ENCODE measurements around the gene TRAPPC4.
"Not testable (repeated sequence)": the region's sequence is repeated elsewhere in the genome, so short reads cannot be mapped to it uniquely, and the experiment has no call there.

Gene TRAPPC4, protein sequence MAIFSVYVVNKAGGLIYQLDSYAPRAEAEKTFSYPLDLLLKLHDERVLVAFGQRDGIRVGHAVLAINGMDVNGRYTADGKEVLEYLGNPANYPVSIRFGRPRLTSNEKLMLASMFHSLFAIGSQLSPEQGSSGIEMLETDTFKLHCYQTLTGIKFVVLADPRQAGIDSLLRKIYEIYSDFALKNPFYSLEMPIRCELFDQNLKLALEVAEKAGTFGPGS

DNA sequence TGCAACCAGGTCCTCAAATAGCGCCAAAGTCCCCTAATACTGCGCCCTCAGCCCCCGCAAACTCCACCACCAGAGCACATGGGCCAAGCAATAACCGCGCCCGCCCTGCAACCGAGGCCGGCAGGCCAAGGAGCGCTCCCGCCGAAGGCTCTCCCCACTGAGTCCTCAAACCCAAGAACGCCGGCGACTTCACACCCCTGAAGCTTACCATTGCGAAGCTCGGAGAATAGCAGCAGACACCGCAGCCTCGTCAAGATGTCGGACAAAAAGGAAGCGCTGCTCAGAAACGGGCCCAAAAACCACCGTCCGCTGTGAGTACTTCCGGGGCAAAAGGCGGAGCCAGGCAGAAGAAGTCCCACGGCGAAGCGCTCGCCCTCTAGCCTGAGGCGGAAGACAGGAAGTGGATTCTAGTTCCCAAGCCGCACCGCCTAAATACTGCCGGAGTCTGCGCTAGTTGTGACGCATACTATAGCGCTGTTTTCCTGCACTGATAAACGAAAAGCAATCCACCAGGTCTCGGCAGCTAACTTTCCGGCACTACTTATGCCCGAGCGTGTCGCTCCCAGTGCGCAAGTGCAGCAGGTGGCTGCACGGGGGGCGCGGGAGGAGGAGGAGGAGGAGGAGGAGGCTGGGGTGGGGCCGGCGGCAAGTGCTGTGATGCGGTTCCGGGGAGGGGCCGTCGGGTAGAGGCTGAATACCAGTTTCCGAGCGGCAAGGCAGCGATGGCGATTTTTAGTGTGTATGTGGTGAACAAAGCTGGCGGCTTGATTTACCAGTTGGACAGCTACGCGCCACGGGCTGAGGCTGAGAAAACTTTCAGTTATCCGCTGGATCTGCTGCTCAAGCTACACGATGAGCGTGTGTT is at the start of gene TRAPPC4, which contains the start of gene RPS25:
Gene TRAPPC4, plus strand, starts transcription at position 693 of the 865 bp plus-strand sequence. Its CDS starts 30 bp downstream, at position 723.
Gene RPS25, minus strand, starts transcription at position 270 of the 865 bp plus-strand sequence. Its CDS starts 59 bp downstream, at position 211.
- DNase-seq (ENCODE audit: extremely low spot score): peak; percentile 95
- ChIA-PET POLR2A (interaction anchor here (0.7 to 1.7 kb wide), 6 partner anchors 12 to 76 kb away, joined by 3 to 6 read pairs (median 4); no protein-coding TSS in a partner anchor), CTCF (interaction anchor here (1.0 to 2.1 kb wide), 4 partner anchors 10 to 20 kb away, joined by 3 to 6 read pairs (median 4); partner anchors contain the start of gene CENATAC)
- TF ChIP-seq, protein P1, sequence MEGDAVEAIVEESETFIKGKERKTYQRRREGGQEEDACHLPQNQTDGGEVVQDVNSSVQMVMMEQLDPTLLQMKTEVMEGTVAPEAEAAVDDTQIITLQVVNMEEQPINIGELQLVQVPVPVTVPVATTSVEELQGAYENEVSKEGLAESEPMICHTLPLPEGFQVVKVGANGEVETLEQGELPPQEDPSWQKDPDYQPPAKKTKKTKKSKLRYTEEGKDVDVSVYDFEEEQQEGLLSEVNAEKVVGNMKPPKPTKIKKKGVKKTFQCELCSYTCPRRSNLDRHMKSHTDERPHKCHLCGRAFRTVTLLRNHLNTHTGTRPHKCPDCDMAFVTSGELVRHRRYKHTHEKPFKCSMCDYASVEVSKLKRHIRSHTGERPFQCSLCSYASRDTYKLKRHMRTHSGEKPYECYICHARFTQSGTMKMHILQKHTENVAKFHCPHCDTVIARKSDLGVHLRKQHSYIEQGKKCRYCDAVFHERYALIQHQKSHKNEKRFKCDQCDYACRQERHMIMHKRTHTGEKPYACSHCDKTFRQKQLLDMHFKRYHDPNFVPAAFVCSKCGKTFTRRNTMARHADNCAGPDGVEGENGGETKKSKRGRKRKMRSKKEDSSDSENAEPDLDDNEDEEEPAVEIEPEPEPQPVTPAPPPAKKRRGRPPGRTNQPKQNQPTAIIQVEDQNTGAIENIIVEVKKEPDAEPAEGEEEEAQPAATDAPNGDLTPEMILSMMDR (IDR thresholded peaks at IDR 0.05; ENCODE audit: control extremely low read depth, extremely low read depth, low read depth, missing control alignments): no peak

DNA sequence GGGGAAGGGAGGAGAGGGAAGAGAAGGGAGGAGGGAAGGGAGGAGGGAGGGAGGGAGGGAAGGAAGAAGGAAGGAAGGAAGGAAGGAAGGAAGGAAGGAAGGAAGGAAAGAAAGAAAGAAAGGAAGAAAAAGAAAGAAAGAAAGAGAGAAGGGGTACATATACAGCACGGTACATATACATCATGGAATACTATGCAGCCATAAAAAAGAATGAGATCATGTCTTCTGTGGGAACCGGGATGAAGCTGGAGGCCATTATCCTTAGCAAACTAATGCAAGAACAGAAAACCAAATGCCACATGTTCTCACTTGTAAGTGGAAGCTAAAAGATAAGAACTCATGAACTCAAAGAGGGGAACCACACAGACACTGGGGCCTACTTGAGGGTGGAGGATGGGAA is 49.1 kb upstream of the TRAPPC4 start:
- DNase-seq (ENCODE audit: extremely low spot score); POLR2A ChIA-PET; CTCF ChIA-PET: not testable (repeated sequence)

DNA sequence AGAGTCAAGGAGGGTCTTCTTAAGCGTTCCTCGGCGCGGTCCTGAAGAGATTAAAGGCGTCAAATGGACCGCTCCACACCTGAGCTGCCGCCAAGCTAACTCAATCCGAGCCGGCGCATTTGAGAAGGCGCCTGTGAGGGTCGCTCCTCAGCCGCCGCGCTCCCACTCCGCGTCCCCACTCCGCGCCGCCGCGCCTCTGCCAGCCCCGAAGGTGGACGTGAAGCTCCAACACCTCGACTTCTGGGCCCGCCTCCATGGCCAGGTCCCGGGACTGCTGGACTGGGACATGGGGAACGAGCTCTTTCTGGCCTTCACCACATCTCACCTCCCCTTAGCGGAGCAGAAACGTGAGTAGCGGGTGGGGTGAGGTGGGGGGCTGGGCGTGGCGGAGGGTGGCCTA is 46.9 kb upstream of the TRAPPC4 start, which contains the start of gene FOXR1:
Gene FOXR1, plus strand, starts transcription at position 116 of the 400 bp plus-strand sequence. Its CDS starts 171 bp downstream, at position 287.
- no peak for DNase-seq (ENCODE audit: extremely low spot score)
- CTCF ChIA-PET: no interaction called here
- POLR2A ChIA-PET: interaction anchor here (0.6 kb wide), 1 partner anchor 135 kb away, joined by 3 read pairs; the partner anchor contains the start of gene C2CD2L
- TF ChIP-seq, protein P1 (IDR thresholded peaks at IDR 0.05; ENCODE audit: control extremely low read depth, extremely low read depth, low read depth, missing control alignments): no peak

DNA sequence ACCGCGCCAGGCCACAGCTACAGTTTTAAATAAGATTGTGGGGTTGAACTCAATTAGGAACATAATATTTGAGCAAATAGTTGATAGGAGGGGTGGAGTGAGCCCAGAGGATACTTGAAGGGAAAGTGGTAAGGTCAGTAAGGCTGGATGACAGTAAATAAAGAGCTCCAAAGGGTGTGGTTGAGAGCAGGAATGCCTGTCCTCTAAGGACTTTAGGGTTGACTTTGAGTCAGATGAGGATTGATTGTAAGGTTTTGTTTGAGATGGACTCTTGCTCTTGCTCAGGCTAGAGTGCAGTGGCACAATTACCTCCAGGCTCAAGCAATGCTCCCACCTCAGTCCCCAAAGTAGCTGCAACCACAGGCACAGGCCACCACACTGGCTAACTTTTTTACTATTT is 44.6 kb upstream of the TRAPPC4 start:
- ChIA-PET POLR2A (no interaction called here), CTCF (no interaction called here)
- TF ChIP-seq, protein P1 (IDR thresholded peaks at IDR 0.05; ENCODE audit: control extremely low read depth, extremely low read depth, low read depth, missing control alignments): no peak
- DNase-seq (ENCODE audit: extremely low spot score): no peak

DNA sequence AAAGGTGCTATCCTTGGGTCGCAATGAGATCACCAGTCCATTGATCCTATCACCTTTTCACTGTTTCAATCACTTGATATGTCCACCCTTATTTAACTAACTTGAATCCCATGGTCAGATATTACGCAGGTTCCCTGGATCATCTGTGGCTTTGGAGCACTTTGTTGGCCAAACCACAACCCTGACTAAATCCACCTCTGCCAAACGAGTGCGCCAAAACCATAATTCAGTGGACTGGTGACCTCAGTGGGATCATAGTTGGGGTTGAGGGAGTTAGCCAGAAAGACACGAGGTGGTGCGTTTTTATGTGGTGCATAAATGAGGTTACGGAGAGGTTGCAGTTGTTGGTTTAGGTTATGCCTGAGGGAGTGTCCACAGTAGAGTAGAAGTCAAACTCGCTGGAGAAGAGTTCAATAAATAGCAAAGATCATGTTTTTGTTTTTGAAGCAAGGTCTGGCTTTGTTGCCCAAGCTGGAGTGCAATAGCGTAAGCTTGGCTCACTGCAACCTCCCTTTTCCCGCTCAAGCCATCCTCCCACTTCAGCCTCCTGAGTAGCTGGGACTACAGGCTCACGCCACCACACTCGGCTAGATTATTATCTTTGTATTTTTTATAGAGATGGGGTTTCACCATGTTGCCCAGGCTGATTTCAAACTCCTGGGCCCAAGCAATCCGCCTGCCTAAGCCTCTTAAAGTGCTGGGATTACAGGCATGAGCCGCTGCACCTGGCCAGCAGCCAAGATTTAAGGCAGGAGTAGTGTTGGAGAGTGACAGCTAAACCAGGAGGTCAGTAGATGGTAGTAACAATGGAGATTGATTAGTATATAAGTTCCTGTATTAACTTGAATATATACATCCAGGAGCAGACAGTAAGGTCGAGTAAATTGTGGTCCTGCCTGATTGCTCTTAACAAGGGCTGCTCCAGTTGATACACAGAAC is 42.5 kb upstream of the TRAPPC4 start:
- TF ChIP-seq, protein P1 (IDR thresholded peaks at IDR 0.05; ENCODE audit: control extremely low read depth, extremely low read depth, low read depth, missing control alignments): no peak
- ChIA-PET POLR2A (no interaction called here), CTCF (no interaction called here)
- DNase-seq (ENCODE audit: extremely low spot score): no peak

DNA sequence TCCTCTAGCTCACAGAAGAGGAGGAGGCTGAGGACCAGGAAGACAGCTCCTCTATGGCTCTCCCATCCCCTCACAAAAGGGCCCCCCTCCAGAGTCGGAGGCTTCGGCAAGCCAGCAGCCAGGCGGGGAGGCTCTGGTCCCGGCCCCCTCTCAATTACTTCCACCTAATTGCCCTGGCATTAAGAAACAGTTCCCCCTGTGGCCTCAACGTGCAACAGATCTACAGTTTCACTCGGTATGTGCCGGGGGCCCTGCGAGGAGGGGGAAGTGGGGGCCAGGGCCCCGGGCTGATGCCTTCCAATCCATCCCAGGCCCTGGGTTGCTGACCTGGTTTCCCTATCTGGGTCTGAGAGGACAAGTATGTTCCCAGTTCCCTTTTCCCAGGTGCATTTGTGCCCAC is 39.1 kb upstream of the TRAPPC4 start:
- ChIA-PET POLR2A (no interaction called here), CTCF (no interaction called here)
- DNase-seq (ENCODE audit: extremely low spot score): no peak
- TF ChIP-seq, protein P1 (IDR thresholded peaks at IDR 0.05; ENCODE audit: control extremely low read depth, extremely low read depth, low read depth, missing control alignments): no peak
